Aorta (tissue), 5 donors: Measurements from ENCODE around the gene R3HCC1L. TPM values are rescaled to one million over a fixed set of nuclear protein-coding genes. Genes with fewer than 3 reads are reported as not detected.

Experiments used
- ATAC-seq: fragments of 200-7000 bp; cut with Tn5 transposase; one replicate; pipeline ENCODE4 v1.9.1; 2022; ENCODE audit warnings: moderate library complexity; ENCODE audit not compliant: low FRiP score
- DNase-seq, 2 donors: peaks; one replicate each; pipeline ENCODE4 v3.0.0-alpha.2; 2020
- H3K27ac ChIP-seq, 2 donors: one replicate each; pipeline ENCODE4 v1.5.1; 2013; ENCODE audit warnings: low read length in 2 of 2, mild to moderate bottlenecking in 2 of 2, moderate library complexity in 2 of 2, control low read depth in 1 of 2, inconsistent platforms in 1 of 2, low read depth in 1 of 2
- H3K27me3 ChIP-seq, 2 donors: one replicate each; pipeline ENCODE4 v1.6.1; 2013; ENCODE audit warnings: control low read depth in 1 of 2, low read length in 1 of 2, mild to moderate bottlenecking in 1 of 2, moderate library complexity in 1 of 2; ENCODE audit not compliant: insufficient read depth in 2 of 2, control insufficient read depth in 1 of 2
- H3K36me3 ChIP-seq, 2 donors: one replicate each; pipeline ENCODE4 v1.6.1; 2013; ENCODE audit warnings: control low read depth in 1 of 2, low read length in 1 of 2, mild to moderate bottlenecking in 1 of 2; ENCODE audit not compliant: insufficient read depth in 2 of 2, control insufficient read depth in 1 of 2
- H3K4me1 ChIP-seq, 2 donors: one replicate each; pipeline ENCODE4 v1.6.1; 2013; ENCODE audit warnings: low read length in 2 of 2, control low read depth in 1 of 2, mild to moderate bottlenecking in 1 of 2, moderate library complexity in 1 of 2; ENCODE audit not compliant: insufficient read depth in 2 of 2, control insufficient read depth in 1 of 2
- H3K4me3 ChIP-seq, 2 donors: one replicate each; pipeline ENCODE4 v1.5.1; 2013; ENCODE audit warnings: low read length in 2 of 2, control low read depth in 1 of 2, mild to moderate bottlenecking in 1 of 2
- H3K9me3 ChIP-seq: one replicate; pipeline ENCODE4 v1.6.1; 2013; ENCODE audit warnings: mild to moderate bottlenecking, low read length; ENCODE audit not compliant: control insufficient read depth
- WGBS, 2 donors: extraction: QIAGEN DNeasy Blood & Tissue Kit; methylation state at CpG; one replicate each; pipeline ENCODE4 v1.1.7; 2013; 5-methylcytosine and 5-hydroxymethylcytosine counted together
- intact Hi-C, 2 donors: fragments of 100-400 bp; cut with DNase I; formaldehyde crosslinking; loops; one replicate each; pipeline versions ENCODE4 v1.14.2 to v1.15.0; 2022
- polyA plus RNA-seq, 2 donors: library from polyadenylated mRNA; stranded (reverse); fragments of 200-250 nt; gene quantifications; one replicate each; pipeline ENCODE4 v1.2.3, GENCODE V29; 2013
- total RNA-seq, 2 donors: library from RNA; stranded (reverse); fragmentation: NEBNext Ultra II Directional; extraction: Animal tissue kit (Norgen Biotek cat#: 25700); gene quantifications; one replicate each; pipeline ENCODE4 v1.2.1, GENCODE V29; 2021
- donor health status: healthy with polysubstance abuse.
- donor health status: Bipolar disorder and iron deficiency.
- donor health status: DM: no; HTN: no; CAD: no.
- donor health status: DM: no; HTN: no; CAD: no.
- donor health status: DM: yes; HTN: yes; CAD: no.

Gene R3HCC1L
- total and polyA plus RNA-seq, 4 donors: 7.7 to 17.5 (median 9.8) TPM

GRCh38 chr10:98259606-98260315 lies 125.3 kb downstream of the R3HCC1L start:
- WGBS, 2 donors: 89 to 90% methylated on average over 14 of the region's 14 CpGs
- DNase-seq: no peak
- no peaks in the 10 kb centered on the region for H3K9me3 ChIP-seq
- intact Hi-C loops: loop anchor here in 1 of 2 donors (10.0 kb wide), 1 partner anchor 155 kb away; the partner anchor contains the start of gene PYROXD2
- H3K4me1 ChIP-seq: no peaks in the 10 kb centered on the region
- H3K27ac ChIP-seq: no peak overlapping the region
- H3K36me3 ChIP-seq: no peaks in the 10 kb centered on the region
- H3K27me3 ChIP-seq: no peaks in the 10 kb centered on the region
- no peak overlapping the region for H3K4me3 ChIP-seq
- no peak for ATAC-seq

GRCh38 chr10:98260350-98260749 lies 125.9 kb downstream of the R3HCC1L start:
- Histone ChIP-seq H3K9me3 (no peaks in the 10 kb centered on the region), H3K4me3 (no peak overlapping the region), H3K36me3 (no peaks in the 10 kb centered on the region), H3K27me3 (no peaks in the 10 kb centered on the region), H3K27ac (no peak overlapping the region), H3K4me1 (no peaks in the 10 kb centered on the region)
- ATAC-seq (no peak), DNase-seq (no peak)
- 62 to 70% methylated on average over 9 of the region's 9 CpGs for WGBS, 2 donors
- intact Hi-C loops: loop anchor here in 1 of 2 donors (10.0 kb wide), 1 partner anchor 154 kb away; the partner anchor contains the start of gene PYROXD2

- 90 to 93% methylated on average over 14 of the region's 14 CpGs for WGBS, 2 donors
- ATAC-seq: no peak
- Histone ChIP-seq H3K36me3 (no peaks in the 10 kb centered on the region), H3K4me1 (no peaks in the 10 kb centered on the region), H3K9me3 (no peaks in the 10 kb centered on the region), H3K27me3 (no peaks in the 10 kb centered on the region), H3K27ac (no peak overlapping the region), H3K4me3 (no peak overlapping the region)
- DNase-seq: no peak
- intact Hi-C loops: loop anchor here in 1 of 2 donors (10.0 kb wide), 1 partner anchor 154 kb away; the partner anchor contains the start of gene PYROXD2
These were observed 126.3 kb downstream of the R3HCC1L start for GRCh38 chr10:98260752-98261151.

- no peaks in the 10 kb centered on the region for H3K36me3 ChIP-seq
- no peak overlapping the region for H3K27ac ChIP-seq
- ATAC-seq (no peak), DNase-seq (no peak)
- H3K9me3 ChIP-seq: no peaks in the 10 kb centered on the region
- H3K4me1 ChIP-seq: no peaks in the 10 kb centered on the region
- intact Hi-C loops: loop anchor here in 1 of 2 donors (1.0 to 10.0 kb wide), 2 partner anchors 48 to 153 kb away; partner anchors contain the start of gene PYROXD2
- no peak overlapping the region for H3K4me3 ChIP-seq
- 62 to 64% methylated on average over 15 of the region's 15 CpGs for WGBS, 2 donors
- H3K27me3 ChIP-seq: no peaks in the 10 kb centered on the region
These were observed 127.2 kb downstream of the R3HCC1L start for GRCh38 chr10:98261436-98262277.

- intact Hi-C loops: loop anchor here in 1 of 2 donors (1.0 to 10.0 kb wide), 2 partner anchors 47 to 152 kb away; partner anchors contain the start of gene PYROXD2
- H3K4me3 ChIP-seq: no peak overlapping the region
- no peaks in the 10 kb centered on the region for H3K27me3 ChIP-seq
- no peaks in the 10 kb centered on the region for H3K9me3 ChIP-seq
- H3K36me3 ChIP-seq: no peaks in the 10 kb centered on the region
- no peak for ATAC-seq
- no peaks in the 10 kb centered on the region for H3K4me1 ChIP-seq
- WGBS, 2 donors: 71 to 76% methylated on average over 7 of the region's 7 CpGs
- no peak overlapping the region for H3K27ac ChIP-seq
- no peak for DNase-seq
These were observed 128.1 kb downstream of the R3HCC1L start for GRCh38 chr10:98262571-98262970.

- Histone ChIP-seq H3K4me3 (no peak overlapping the region), H3K36me3 (no peaks in the 10 kb centered on the region), H3K27ac (no peak overlapping the region), H3K9me3 (no peaks in the 10 kb centered on the region), H3K27me3 (no peaks in the 10 kb centered on the region), H3K4me1 (no peaks in the 10 kb centered on the region)
- ATAC-seq (no peak), DNase-seq (no peak)
- WGBS, 2 donors: 95 to 96% methylated on average over 7 of the region's 7 CpGs
- intact Hi-C loops: loop anchor here in 1 of 2 donors (10.0 kb wide), 1 partner anchor 152 kb away; the partner anchor contains the start of gene PYROXD2
These were observed 128.6 kb downstream of the R3HCC1L start for GRCh38 chr10:98263088-98263487.

- Histone ChIP-seq H3K36me3 (no peaks in the 10 kb centered on the region), H3K4me3 (no peak overlapping the region), H3K27me3 (no peaks in the 10 kb centered on the region), H3K4me1 (no peaks in the 10 kb centered on the region), H3K9me3 (no peaks in the 10 kb centered on the region), H3K27ac (no peak overlapping the region)
- ATAC-seq (no peak), DNase-seq (no peak)
- intact Hi-C loops: loop anchor here in 1 of 2 donors (10.0 kb wide), 1 partner anchor 150 kb away; the partner anchor contains the start of gene PYROXD2
- 88% methylated on average over 12 of the region's 12 CpGs for WGBS, 2 donors
These were observed 130.1 kb downstream of the R3HCC1L start for GRCh38 chr10:98264378-98265065.
